HG03432 (cell line): ENCODE measurements around the gene MIER1.
"Not testable (repeated sequence)": the region's sequence is repeated elsewhere in the genome, so short reads cannot be mapped to it uniquely, and the experiment has no call there.

Experiments used
- ATAC-seq: cut with Tn5 transposase; IDR thresholded peaks from one replicate; pipeline ENCODE4 v1.9.1; 2021; ENCODE audit warnings: mild to moderate bottlenecking, moderate library complexity; ENCODE audit not compliant: unreplicated experiment

Gene MIER1

DNA sequence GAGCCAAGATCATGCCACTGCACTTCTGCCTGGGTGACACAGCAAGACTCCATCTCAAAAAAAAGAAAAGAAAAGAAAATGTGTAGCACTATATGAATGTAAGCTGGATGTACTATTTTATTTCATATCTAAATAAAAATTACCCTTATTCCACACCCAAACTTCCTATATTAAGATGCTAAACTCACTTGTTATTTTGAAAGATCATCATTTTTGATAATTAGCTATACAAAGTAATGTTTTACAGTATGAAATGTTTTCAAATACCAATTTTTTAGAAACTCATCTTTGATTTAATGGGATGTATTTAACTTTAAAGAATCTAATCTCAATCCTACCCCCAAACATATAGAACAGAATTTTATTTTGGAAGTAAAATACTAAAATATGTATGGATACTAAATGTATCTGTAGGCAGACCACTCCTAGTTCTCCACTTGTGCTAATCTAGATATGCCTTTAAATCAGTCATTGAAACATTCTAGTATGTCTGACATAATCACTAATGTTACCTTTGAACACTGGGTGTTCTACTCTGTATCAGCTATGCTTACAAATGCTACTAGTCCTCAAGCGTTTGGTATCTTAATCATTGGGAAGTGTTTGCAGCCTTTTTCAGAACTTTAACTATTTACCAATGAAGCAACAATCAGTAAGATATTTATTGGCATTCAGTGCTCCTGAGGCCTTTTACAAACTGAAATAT lies 12.9 kb downstream of the MIER1 start:
- ATAC-seq: no peak

DNA sequence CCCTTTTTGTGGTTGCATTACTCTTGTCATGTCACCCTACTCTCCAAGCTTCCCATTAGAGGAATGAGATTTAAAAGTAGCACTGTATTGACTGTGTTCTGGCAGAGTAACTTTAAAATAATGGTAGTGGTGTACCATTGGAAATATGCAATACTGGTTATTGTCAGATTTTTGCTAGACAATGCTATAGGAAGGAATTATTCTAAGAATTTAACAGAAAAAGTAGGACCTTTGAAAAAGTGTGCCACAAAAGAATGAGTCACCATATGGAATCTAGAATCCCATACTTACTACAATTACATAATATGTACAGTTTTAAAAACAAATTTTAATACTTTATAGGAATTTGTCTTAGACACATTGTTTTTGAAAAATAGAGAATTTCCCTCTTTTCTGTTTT lies 13.8 kb downstream of the MIER1 start:
- ATAC-seq: no peak

DNA sequence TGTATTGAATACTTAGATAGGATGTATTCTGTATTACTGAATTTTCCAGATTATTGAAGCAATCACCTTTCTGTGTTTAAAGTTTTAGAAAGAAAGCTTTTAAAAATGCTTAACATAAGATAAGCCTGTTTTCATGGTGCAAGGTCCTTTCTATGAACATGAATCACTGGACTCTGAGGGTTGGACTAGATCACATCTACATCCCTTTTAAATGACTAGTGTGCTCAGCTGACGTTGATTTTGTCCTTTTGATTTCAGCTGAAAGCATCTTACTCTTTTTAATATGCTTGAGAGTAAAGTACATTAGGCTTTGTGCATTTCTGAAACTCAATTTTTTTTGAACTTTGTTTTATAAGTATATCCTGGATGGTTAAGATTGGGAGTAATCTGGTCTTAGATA lies 16.2 kb downstream of the MIER1 start:
- ATAC-seq: no peak

DNA sequence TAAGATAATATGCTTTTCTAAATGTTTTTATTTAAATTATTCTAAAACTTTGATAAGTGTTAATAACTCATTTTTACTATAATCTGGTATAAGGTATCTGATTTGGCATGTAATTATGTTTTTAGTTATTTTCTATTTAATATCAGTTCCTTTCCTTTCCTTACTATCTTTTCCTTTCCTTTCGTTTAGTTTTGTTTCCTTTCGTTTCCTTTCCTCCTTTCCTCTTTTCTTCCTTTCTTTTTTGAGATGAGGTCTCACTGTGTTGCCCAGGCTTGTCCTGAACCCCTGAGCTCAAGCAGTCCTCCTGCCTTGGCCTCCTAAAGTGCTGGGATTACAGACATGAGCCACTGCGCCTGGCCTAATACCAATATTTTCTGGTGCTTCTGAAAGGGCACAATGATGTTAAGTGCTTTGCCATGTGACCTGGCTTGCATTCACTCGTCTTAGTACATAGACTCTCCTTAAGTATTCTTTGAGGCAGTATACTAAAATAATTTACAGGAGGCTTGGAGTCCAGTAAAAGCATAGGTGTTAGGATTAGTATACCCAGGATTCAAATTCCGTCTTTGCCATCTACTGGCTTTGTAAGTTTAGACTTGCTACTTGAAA lies 18.7 kb downstream of the MIER1 start:
- ATAC-seq: no peak

DNA sequence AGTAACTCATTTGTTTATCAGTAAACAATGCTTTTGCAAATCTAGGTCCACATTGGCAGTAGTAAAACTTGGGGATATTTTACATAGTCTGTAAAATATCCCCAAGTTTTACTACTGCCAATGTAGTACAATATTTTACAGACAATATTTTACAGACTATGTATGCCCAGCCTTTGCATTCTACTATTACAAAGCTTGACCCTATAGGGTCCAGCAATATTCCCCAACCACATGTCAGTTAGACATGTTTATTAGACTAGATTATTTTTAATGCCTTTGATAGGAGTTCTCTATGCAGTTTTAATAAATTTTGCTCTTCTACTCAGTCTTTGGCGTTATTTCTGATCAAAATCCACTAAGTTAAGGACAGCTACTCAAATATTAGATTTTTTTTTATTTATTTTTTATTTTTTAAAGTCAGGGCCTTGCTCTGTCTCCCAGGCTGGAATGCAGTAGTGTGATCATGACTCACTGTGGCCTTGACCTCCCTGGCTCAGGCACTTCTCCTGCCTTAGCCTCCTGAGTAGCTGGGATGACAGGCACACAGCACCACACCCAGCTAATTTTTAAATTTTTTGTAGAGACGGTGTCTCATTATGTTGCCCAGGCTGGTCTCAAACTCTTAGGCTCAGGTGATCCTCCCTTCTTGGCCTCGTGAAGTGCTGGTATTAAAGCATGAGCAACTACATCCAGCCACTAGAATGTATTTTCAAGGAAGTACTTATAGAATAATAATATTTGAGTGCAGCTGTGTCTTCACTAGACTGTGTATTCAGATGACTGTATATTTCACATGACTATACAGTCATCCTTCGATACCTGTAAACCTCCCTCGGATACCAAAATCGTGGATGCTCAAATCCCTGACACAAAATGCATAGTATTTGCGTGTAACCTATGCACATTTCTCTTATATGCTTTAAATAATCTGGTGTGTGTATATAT lies 19.8 kb downstream of the MIER1 start:
- no peak for ATAC-seq

DNA sequence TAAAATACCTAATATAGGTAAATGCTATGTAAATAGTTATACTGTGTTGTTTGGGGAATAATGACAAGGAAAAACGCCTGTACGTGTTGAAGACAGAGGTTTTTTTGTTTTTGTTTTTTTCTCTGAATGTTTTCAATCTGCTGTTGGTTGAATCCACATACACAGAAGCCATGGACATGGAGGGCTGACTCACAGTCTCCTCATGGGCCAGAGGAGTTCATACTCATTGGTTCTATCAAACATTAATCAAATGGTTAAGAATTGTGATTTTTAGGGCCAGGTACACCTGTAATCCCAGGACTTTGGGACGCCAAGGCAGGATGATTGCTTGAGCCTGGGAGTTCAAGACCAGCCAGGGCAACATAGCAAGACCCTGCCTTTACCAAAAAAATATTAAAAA lies 20.5 kb downstream of the MIER1 start:
- ATAC-seq: no peak

DNA sequence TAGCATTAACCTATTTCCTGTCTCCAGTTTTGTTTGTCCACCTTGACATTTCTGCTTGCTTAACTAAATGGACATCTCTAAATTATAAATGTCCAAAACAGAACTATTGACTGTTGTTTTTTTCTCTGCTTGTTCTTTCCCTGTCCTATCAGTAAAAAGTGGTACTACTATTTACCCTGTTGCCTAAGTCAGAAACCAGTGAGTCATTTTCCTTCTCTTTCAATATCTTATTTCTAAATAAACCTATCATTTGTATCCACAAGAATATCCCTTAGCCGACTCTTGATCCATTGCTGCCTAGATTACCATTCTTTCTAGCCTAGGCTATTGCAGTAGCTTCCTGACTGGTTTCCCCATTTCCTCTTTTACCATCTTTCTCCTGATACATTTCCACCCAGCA lies 22.5 kb downstream of the MIER1 start:
- ATAC-seq: no peak

DNA sequence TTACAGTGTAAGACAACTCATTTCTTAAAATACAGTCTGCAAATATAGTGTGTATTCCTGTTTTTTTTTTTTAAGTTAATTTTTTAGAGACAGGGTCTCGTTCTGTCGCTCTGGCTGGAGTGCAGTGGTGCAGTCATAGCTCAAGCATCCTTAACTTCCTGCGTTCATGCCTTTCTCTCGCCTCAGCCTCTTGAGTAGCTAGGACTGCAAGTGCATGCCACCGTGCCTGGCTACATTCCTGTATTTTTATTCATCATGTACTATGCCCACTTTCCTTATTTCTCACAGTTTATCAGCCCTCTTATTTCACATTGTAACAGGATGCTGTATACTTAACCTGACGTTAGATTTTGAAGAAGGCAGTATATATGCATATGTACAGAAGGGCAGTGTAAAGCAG lies 26.7 kb downstream of the MIER1 start:
- no peak for ATAC-seq

DNA sequence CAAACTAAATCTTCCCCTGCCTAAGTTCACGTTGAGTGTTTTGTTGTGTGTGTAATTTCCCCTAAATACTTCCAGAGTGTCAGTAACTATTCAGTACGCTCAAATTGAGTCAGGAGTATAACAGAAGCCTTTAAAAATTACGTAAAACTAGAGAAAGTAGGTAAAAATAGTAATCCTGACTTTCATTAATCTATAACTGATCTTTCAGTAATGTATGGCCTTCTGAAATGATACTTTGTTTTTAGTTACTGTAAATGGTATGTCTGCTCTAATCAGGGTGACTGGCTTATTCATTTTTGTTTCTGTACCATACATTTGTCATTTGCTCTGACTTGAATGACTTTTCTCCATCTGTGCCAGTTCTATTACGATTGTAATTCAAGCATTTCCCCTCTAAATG lies 29.4 kb downstream of the MIER1 start:
- ATAC-seq: peak; percentile 81

DNA sequence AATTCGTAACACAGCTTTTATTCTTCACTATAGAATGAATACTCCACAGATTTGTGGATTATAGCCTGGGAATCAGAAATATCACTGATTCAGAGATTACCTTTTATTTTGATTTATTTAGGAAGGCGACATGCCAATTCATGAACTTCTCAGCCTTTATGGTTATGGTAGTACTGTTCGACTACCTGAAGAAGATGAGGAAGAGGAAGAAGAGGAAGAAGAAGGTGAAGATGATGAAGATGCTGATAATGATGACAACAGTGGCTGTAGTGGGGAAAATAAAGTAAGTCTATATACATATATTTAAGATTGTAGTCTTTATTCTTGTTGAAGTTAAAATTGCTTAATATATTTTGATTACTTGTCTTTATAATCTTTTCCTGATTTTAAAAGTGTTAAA lies 33.1 kb downstream of the MIER1 start:
- ATAC-seq: no peak

DNA sequence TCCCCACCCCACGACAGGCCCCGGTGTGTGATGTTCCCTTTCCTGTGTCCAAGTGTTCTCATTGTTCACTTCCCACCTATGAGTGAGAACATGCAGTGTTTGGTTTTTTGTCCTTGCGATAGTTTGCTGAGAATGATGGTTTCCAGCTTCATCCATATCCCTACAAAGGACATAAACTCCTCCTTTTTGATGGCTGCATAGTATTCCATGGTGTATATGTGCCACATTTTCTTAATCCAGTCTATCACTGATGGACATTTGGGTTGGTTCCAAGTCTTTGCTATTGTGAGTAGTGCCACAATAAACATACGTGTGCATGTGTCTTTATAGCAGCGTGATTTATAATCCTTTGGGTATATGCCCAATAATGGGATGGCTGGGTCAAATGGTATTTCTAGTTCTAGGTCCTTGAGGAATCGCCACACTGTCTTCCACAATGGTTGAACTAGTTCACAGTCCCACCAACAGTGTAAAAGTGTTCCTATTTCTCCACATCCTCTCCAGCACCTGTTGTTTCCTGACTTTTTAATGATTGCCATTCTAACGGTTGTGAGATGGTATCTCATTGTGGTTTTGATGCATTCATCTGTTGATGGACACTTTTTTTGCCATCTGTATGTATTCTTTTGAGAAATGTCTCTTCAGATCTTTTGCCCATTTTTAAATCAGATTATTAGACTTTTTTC lies 41.5 kb downstream of the MIER1 start:
- ATAC-seq: not testable (repeated sequence)

DNA sequence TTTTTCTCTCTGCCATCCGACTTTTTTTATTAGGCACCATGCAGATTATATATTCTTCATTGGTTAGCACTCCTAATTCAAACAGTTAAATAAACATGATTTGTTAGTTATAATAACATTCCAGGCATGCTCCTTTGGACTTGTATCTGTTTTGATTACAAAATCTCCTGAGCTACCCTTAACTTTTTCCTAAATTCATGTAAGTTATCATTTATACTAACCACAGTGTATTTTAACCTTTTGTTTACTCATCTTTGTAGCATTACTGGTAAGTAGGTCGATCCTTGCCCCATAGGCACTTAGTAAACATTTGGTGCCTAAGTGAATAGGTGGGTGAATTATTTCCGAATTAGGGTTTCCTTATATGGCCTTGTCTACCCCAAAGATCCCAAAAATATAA lies 43.8 kb downstream of the MIER1 start:
- no peak for ATAC-seq

DNA sequence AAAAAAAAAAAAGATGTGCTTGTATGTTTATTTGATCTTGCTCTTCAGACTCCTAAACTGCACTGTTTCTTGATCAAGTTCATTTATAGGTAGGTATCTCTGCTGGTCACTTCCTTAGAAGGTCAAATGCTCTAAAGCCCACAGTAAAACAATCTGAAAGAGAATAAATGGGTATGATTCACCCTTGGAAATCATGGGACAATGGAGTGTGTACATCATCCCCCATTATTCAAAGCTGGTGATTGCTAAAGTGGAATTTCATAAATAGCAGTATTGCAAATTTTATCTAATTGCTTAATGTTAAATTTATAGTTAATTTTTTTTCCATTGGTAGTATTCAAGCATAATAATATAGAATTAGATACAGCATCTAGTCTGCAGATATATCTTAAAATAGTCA lies 53.4 kb downstream of the MIER1 start:
- no peak for ATAC-seq

DNA sequence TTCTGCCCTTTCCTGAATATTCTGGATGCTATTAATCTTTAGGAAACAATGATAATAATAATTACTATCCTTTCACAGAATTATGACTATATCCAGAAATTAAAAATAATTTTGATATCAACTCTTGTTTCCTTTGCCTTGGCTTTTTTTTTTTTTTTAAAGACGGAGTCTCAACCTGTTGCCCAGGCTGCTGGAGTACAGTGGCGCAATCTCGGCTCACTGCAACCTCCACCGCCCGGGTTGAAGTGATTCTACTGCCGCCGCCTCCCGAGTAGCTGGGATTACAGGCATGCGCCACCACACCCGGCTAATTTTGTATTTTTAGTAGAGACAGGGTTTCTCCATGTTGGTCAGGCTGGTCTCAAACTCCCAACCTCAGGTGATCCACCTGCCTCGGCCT lies 54.8 kb downstream of the MIER1 start:
- not testable (repeated sequence) for ATAC-seq

DNA sequence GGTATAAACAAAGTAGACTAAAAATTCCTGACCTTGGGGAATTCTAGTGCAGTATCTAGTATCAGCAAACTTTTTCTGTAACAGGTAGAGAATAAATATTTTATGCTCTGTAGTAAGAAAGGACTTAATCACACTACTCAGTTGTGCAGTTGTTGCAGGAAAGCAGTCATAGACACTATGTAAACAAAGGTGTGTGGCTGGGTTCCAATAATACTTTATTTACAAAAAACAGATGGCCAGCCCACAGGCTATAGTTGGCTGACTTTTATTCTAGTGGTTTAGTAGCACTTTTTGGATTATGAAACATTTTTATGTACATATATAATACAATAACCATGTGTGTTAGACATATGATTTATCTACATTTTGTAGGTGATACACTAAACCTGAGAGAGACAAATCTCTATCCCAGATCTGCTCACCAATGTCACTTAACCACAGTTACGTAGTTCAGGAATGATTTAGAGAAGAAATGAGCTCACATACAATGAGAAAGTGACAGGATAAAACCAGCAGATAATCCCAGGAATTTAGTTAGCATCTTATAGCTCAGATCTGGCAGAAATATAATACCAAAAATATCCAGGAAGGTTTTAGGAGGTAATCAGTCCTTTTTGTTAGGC lies 56.1 kb downstream of the MIER1 start:
- ATAC-seq: no peak

DNA sequence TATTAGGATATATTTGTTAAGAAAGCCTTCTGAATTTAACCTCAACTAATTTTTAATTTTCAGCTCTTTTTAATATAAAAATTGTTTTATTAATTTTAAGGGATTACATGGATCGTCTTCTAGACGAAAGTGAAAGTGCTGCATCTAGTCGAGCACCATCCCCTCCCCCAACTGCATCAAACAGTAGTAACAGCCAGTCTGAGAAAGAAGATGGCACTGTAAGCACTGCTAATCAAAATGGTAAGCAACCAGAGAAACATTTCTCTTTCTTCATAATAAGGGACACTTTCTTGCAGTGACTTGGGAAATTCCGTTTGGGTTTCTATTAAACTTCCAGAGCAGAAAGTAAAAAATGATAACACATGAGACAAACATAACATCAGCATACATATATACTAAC lies 56.9 kb downstream of the MIER1 start:
- no peak for ATAC-seq

DNA sequence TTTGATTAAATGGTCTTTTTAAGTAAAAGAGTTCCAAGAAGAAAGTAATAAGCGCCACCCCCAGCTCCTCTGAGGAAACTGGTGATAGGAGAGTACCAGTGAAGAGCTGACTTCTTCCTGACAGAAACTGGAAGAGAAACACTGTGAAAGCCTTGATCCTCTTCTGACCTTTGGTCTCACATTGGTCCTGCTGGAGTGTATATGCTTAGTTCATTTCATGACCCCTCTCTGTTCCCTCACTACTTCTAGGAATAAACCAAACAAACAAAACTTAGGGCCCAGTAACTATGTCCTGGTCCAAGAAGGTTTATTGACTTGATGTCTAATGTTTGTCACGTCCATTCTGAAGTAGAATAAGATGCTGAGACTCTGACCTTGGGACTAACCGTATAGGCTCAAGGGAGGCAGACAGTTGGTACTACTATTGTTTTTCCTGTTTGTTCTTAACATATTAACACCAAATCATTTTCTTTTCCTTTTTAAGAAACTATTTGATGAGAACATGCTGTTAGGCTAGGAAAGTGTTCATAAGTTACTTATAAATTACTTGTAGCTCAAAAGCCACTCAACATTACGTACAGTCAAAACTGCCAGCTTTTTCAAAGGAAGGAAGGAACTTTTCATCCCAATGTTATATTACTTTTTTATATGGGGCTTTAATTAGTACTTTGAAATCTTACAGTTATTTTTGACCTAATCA lies 57.9 kb downstream of the MIER1 start:
- peak; percentile 62 for ATAC-seq

DNA sequence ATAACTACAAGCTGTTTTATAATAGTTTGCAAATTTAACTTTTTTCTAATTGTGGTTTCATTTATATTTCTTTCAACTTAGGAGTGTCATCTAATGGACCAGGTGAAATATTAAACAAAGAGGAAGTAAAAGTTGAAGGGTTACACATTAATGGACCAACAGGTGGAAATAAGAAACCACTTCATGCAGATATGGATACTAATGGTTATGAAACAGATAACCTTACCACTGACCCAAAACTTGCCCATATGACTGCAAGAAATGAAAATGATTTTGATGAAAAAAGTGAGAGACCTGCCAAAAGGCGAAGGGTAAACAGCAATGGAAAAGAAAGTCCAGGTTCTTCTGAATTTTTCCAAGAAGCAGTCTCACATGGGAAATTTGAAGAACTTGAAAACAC lies 59.7 kb downstream of the MIER1 start:
- peak; percentile 91 for ATAC-seq

DNA sequence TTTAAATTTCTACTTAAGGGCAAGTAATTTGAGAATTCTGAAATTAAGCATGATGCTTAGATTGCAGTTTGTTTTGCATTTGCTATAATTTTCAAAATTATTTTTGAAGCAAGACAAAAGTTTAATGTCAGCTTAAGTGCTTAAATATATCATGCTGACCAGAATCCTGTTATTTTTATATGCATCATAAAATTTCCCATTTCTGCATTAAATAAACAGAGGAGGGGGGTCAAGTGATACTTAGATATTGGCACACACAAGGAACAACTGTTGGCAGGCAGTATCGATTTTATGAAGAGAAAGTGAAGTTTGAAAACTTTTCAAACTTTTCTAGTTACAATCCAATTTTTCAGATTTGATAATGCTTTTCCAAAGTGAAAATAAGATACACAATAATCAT lies 61.0 kb downstream of the MIER1 start:
- ATAC-seq: no peak

DNA sequence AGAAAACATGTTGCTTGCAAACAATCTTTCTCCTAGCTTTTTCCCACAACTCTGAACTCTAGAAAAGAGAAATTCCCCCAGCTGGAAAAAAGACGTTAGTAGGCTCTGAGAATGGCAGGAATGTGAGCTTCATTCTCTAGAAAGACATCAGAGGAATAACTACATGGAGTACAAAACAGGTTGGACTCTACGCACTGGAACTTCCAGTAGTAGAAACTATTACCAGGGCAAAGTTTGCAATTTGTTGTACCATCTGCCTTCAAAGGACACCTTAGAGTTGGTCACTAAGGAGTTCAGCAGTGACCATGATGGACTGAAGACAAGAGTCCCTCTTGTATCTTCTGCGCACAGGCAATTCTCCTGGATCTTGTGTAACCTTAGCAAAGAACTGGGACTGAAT lies 68.3 kb downstream of the MIER1 start:
- ATAC-seq: no peak
